Measurements from ENCODE around the gene DGKD.

DNA sequence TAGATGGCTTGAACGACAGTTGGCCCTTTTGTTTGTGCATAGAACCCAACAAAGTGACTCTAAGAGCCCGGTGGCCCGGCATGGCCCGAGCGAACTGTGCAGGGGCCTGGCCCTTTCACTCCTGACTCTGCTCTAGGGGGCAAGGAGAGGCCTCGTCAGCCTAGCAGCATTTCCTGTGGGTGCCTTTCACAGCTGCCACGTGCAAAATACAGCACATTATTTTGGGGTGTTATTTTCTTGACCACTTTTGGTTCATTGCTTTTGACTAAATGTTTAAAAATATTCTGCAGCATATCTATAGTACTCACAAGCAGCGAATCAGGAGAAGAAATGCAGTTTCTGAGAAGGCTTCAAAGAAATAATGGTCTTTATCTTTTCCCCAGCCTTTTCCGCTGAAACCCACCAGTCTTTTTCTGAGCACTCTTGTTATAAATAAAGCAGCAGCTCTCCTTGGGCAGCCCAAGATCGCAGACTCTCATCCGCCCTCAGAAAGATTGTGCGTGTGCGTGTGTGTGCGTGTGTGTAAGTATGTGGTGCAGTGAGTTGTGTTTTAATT, 31.3 kb downstream of the DGKD start:
- TF ChIP-seq RARB (CRISPR knock-in tag; IDR thresholded peaks at IDR 0.05) = no peak
- TF ChIP-seq OSR1 (CRISPR knock-in tag; IDR thresholded peaks at IDR 0.05) = no peak
- TF ChIP-seq, protein P1, sequence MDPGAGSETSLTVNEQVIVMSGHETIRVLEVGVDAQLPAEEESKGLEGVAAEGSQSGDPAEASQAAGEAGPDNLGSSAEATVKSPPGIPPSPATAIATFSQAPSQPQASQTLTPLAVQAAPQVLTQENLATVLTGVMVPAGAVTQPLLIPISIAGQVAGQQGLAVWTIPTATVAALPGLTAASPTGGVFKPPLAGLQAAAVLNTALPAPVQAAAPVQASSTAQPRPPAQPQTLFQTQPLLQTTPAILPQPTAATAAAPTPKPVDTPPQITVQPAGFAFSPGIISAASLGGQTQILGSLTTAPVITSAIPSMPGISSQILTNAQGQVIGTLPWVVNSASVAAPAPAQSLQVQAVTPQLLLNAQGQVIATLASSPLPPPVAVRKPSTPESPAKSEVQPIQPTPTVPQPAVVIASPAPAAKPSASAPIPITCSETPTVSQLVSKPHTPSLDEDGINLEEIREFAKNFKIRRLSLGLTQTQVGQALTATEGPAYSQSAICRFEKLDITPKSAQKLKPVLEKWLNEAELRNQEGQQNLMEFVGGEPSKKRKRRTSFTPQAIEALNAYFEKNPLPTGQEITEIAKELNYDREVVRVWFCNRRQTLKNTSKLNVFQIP (CRISPR knock-in tag; IDR thresholded peaks at IDR 0.05; ENCODE audit: borderline replicate concordance, low read depth) = no peak
- TF ChIP-seq, protein P2, sequence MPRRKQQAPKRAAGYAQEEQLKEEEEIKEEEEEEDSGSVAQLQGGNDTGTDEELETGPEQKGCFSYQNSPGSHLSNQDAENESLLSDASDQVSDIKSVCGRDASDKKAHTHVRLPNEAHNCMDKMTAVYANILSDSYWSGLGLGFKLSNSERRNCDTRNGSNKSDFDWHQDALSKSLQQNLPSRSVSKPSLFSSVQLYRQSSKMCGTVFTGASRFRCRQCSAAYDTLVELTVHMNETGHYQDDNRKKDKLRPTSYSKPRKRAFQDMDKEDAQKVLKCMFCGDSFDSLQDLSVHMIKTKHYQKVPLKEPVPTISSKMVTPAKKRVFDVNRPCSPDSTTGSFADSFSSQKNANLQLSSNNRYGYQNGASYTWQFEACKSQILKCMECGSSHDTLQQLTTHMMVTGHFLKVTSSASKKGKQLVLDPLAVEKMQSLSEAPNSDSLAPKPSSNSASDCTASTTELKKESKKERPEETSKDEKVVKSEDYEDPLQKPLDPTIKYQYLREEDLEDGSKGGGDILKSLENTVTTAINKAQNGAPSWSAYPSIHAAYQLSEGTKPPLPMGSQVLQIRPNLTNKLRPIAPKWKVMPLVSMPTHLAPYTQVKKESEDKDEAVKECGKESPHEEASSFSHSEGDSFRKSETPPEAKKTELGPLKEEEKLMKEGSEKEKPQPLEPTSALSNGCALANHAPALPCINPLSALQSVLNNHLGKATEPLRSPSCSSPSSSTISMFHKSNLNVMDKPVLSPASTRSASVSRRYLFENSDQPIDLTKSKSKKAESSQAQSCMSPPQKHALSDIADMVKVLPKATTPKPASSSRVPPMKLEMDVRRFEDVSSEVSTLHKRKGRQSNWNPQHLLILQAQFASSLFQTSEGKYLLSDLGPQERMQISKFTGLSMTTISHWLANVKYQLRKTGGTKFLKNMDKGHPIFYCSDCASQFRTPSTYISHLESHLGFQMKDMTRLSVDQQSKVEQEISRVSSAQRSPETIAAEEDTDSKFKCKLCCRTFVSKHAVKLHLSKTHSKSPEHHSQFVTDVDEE (CRISPR knock-in tag; IDR thresholded peaks at IDR 0.05) = no peak
- TF ChIP-seq TCF4 (CRISPR knock-in tag; IDR thresholded peaks at IDR 0.05; ENCODE audit: borderline replicate concordance) = no peak
- TF ChIP-seq, protein P3, sequence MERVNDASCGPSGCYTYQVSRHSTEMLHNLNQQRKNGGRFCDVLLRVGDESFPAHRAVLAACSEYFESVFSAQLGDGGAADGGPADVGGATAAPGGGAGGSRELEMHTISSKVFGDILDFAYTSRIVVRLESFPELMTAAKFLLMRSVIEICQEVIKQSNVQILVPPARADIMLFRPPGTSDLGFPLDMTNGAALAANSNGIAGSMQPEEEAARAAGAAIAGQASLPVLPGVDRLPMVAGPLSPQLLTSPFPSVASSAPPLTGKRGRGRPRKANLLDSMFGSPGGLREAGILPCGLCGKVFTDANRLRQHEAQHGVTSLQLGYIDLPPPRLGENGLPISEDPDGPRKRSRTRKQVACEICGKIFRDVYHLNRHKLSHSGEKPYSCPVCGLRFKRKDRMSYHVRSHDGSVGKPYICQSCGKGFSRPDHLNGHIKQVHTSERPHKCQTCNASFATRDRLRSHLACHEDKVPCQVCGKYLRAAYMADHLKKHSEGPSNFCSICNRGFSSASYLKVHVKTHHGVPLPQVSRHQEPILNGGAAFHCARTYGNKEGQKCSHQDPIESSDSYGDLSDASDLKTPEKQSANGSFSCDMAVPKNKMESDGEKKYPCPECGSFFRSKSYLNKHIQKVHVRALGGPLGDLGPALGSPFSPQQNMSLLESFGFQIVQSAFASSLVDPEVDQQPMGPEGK (CRISPR knock-in tag; IDR thresholded peaks at IDR 0.05; ENCODE audit: borderline replicate concordance) = no peak
- TF ChIP-seq SNAI2 (CRISPR knock-in tag; IDR thresholded peaks at IDR 0.05) = no peak
- TF ChIP-seq ZNF8 (CRISPR knock-in tag; IDR thresholded peaks at IDR 0.05) = no peak
- TF ChIP-seq ARNTL (CRISPR knock-in tag; IDR thresholded peaks at IDR 0.05; ENCODE audit: borderline replicate concordance, low read depth) = no peak

Measured in SK-N-SH treated with all-trans-retinoic acid at 6 μM for 48 hours (cell line).